Measurements from ENCODE around the gene SQSTM1. TPM values are rescaled to one million over a fixed set of nuclear protein-coding genes. Genes with fewer than 3 reads are reported as not detected.

The SQSTM1 gene
- total RNA-seq, 4 donors from 2014 or later: 94.7 to 874 (median 439) TPM

- Histone ChIP-seq H3K27ac (peak overlapping the region; percentile 98 to 99), H3K4me3 (peak overlapping the region; percentile 48 to 97), H3K36me3 (no peaks in the 10 kb centered on the region), H3K9me3 (no peaks in the 10 kb centered on the region), H3K4me1 (peaks cover 0 to 13% of the 10 kb centered on the region in 2 donors), H3K27me3 (no peaks in the 10 kb centered on the region)
- DNase-seq: peak in 1 of 2 donors; percentile 50
- intact Hi-C loops (cut with DNase I; ENCODE audit: low total_unique reads): no loop called here
- TF ChIP-seq, protein P1, sequence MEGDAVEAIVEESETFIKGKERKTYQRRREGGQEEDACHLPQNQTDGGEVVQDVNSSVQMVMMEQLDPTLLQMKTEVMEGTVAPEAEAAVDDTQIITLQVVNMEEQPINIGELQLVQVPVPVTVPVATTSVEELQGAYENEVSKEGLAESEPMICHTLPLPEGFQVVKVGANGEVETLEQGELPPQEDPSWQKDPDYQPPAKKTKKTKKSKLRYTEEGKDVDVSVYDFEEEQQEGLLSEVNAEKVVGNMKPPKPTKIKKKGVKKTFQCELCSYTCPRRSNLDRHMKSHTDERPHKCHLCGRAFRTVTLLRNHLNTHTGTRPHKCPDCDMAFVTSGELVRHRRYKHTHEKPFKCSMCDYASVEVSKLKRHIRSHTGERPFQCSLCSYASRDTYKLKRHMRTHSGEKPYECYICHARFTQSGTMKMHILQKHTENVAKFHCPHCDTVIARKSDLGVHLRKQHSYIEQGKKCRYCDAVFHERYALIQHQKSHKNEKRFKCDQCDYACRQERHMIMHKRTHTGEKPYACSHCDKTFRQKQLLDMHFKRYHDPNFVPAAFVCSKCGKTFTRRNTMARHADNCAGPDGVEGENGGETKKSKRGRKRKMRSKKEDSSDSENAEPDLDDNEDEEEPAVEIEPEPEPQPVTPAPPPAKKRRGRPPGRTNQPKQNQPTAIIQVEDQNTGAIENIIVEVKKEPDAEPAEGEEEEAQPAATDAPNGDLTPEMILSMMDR (IDR thresholded peaks at IDR 0.05): no peak
- TF ChIP-seq POLR2A (IDR thresholded peaks at IDR 0.05): no peak
Measured at GRCh38 chr5:179817890-179818745, 2.6 kb upstream of the SQSTM1 start.

DNA sequence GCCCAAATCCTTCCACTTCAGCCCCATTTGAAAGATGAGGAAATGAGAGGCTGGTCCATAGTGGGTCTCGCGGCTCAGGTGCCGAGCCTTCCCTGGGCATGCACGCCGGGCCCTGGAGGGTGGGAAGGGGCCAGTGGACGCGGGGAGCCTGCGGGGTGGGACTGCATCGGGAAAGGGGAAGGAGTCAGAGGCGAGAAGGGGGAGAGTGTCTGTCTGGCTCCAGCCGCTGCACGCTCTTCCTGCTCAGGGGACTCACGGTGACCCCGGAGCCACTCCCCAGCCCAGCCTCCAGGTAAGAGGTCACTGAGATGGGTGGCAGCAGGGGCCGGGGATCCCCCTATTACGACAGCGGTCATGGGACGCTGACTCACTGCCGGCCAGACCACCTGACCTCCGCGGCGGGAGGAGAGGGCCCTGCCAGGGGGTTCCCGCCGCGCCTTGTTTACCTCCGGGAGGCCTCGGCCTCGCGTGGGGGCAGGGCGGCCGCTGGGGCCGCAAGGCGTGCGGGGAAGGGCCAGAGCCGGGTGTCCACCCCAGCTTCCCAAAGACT is 1.9 kb upstream of the SQSTM1 start:
- peak; percentile 65 to 69 for TF ChIP-seq POLR2A (IDR thresholded peaks at IDR 0.05)
- TF ChIP-seq, protein P1 (IDR thresholded peaks at IDR 0.05): no peak
- no peaks in the 10 kb centered on the region for H3K9me3 ChIP-seq
- DNase-seq: peak; percentile 96 to 97
- H3K4me1 ChIP-seq: peaks cover 5 to 13% of the 10 kb centered on the region in 2 donors
- peak overlapping the region; percentile 48 to 97 for H3K4me3 ChIP-seq
- peak overlapping the region; percentile 98 to 99 for H3K27ac ChIP-seq
- H3K27me3 ChIP-seq: no peaks in the 10 kb centered on the region
- intact Hi-C loops (cut with DNase I; ENCODE audit: low total_unique reads): no loop called here
- H3K36me3 ChIP-seq: no peaks in the 10 kb centered on the region

- peak; percentile 77 for DNase-seq
- intact Hi-C loops (cut with DNase I; ENCODE audit: low total_unique reads): no loop called here
Measured at GRCh38 chr5:179819296-179820126, 1.2 kb upstream of the SQSTM1 start.

DNA sequence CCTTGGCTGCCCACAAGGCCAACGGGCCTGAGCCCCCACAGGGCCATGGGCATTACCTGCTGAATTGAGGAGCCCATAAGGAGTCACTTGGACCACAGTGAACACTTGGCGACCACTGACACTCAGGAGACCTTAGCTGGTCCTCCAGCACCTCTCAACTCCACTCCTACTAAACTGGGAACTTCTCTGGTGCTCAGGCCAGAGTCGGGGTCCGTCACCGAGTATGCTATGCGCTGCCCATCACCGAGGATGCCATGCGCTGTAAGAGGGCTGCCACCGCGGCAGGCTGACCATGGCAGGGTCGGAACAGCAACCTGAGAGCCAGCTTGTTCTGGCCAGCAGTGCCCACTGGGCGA is 600 bp upstream of the SQSTM1 start:
- Histone ChIP-seq H3K27ac (peak overlapping the region; percentile 98 to 99), H3K36me3 (no peaks in the 10 kb centered on the region), H3K27me3 (no peaks in the 10 kb centered on the region), H3K4me1 (peaks cover 13 to 14% of the 10 kb centered on the region in 2 donors), H3K4me3 (peak overlapping the region; percentile 94 to 97), H3K9me3 (no peaks in the 10 kb centered on the region)
- intact Hi-C loops (cut with DNase I; ENCODE audit: low total_unique reads): no loop called here
- DNase-seq: no peak
- no peak for TF ChIP-seq POLR2A (IDR thresholded peaks at IDR 0.05)

More at GRCh38 chr5:179819296-179820126, 1.2 kb upstream of the SQSTM1 start:
- Histone ChIP-seq H3K9me3 (no peaks in the 10 kb centered on the region), H3K27me3 (no peaks in the 10 kb centered on the region), H3K4me3 (peak overlapping the region; percentile 94 to 97), H3K36me3 (no peaks in the 10 kb centered on the region), H3K4me1 (peaks cover 12 to 13% of the 10 kb centered on the region in 2 donors), H3K27ac (peak overlapping the region; percentile 98 to 99)
- TF ChIP-seq, protein P1 (IDR thresholded peaks at IDR 0.05): no peak
- TF ChIP-seq POLR2A (IDR thresholded peaks at IDR 0.05): no peak

- H3K4me1 ChIP-seq: peaks cover 13 to 14% of the 10 kb centered on the region in 2 donors
- peak; percentile 88 to 93 for TF ChIP-seq POLR2A (IDR thresholded peaks at IDR 0.05)
- TF ChIP-seq, protein P1 (IDR thresholded peaks at IDR 0.05): peak in 1 of 4 experiments; percentile 20
- H3K36me3 ChIP-seq: no peaks in the 10 kb centered on the region
- intact Hi-C loops (cut with DNase I; ENCODE audit: low total_unique reads): no loop called here
- H3K27ac ChIP-seq: peak overlapping the region; percentile 98 to 99
- peak; percentile 95 to 97 for DNase-seq
- no peaks in the 10 kb centered on the region for H3K9me3 ChIP-seq
- no peaks in the 10 kb centered on the region for H3K27me3 ChIP-seq
- H3K4me3 ChIP-seq: peak overlapping the region; percentile 94 to 97
Measured at GRCh38 chr5:179821298-179822058, 773 bp downstream of the SQSTM1 start.
